Thoracic aorta (tissue), 2 donors: Measurements from ENCODE around the gene NME7. TPM values are rescaled to one million over a fixed set of nuclear protein-coding genes. Genes with fewer than 3 reads are reported as not detected.

ENCODE experiments used
- ATAC-seq: fragments of 150-250 bp; one replicate; pipeline ENCODE4 v1.8.0; 2017; ENCODE audit warnings: low read depth; ENCODE audit not compliant: insufficient number of reproducible peaks, low FRiP score
- DNase-seq: peaks from one replicate; pipeline ENCODE4 v3.0.0-alpha.2; 2020; ENCODE audit warnings: low spot score
- H3K27ac ChIP-seq, 2 donors: fragments of 200-600 bp; sonication (generic); 1 replicate in 1 of 2; 2 replicates in 1 of 2; pipeline ENCODE4 v1.5.1; 2016; ENCODE audit warnings: mild to moderate bottlenecking in 2 of 2, moderate library complexity in 2 of 2
- H3K27me3 ChIP-seq: fragments of 200-600 bp; sonication (generic); replicated peaks from 2 replicates; pipeline ENCODE4 v1.6.0; 2016; ENCODE audit warnings: mild to moderate bottlenecking; ENCODE audit not compliant: insufficient read depth
- H3K36me3 ChIP-seq: fragments of 200-600 bp; sonication (generic); one replicate; pipeline ENCODE4 v1.5.1; 2016
- H3K4me1 ChIP-seq, 2 donors: fragments of 200-600 bp; sonication (generic); 1 replicate in 1 of 2; 2 replicates in 1 of 2; pipeline versions ENCODE4 v1.5.1 to v1.6.0; 2016; ENCODE audit warnings: low read depth in 2 of 2, mild to moderate bottlenecking in 1 of 2; ENCODE audit not compliant: control insufficient read depth in 1 of 2
- H3K4me3 ChIP-seq: fragments of 200-600 bp; sonication (generic); 2 replicates; pipeline ENCODE4 v1.5.1; 2016; ENCODE audit warnings: mild to moderate bottlenecking
- H3K9me3 ChIP-seq: fragments of 200-600 bp; sonication (generic); 2 replicates; pipeline ENCODE4 v1.5.1; 2016
- total RNA-seq, 2 donors: library from RNA; depleted of rRNA; stranded (reverse); fragments of >200 nt; gene quantifications; one replicate each; pipeline versions ENCODE4 v1.1.0 to v1.2.3, GENCODE V29; 2016
- TF ChIP-seq, protein P1 (sequence below): fragments of 200-600 bp; sonication (generic); IDR thresholded peaks from one replicate; pipeline ENCODE4 v1.5.1; 2019; ENCODE audit warnings: antibody characterized with exemption

Gene NME7
- total RNA-seq, 2 donors from 2014 or later: 18.3 to 20.4 TPM

GRCh38 chr1:169122976-169123375, 244.6 kb downstream of the NME7 start:
- ATAC-seq: no peak
- no peaks in the 10 kb centered on the region for H3K9me3 ChIP-seq
- TF ChIP-seq, protein P1, sequence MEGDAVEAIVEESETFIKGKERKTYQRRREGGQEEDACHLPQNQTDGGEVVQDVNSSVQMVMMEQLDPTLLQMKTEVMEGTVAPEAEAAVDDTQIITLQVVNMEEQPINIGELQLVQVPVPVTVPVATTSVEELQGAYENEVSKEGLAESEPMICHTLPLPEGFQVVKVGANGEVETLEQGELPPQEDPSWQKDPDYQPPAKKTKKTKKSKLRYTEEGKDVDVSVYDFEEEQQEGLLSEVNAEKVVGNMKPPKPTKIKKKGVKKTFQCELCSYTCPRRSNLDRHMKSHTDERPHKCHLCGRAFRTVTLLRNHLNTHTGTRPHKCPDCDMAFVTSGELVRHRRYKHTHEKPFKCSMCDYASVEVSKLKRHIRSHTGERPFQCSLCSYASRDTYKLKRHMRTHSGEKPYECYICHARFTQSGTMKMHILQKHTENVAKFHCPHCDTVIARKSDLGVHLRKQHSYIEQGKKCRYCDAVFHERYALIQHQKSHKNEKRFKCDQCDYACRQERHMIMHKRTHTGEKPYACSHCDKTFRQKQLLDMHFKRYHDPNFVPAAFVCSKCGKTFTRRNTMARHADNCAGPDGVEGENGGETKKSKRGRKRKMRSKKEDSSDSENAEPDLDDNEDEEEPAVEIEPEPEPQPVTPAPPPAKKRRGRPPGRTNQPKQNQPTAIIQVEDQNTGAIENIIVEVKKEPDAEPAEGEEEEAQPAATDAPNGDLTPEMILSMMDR: no peak
- no peak overlapping the region for H3K4me3 ChIP-seq
- no peaks in the 10 kb centered on the region for H3K27me3 ChIP-seq
- no peaks in the 10 kb centered on the region for H3K4me1 ChIP-seq
- H3K36me3 ChIP-seq: peaks cover 6% of the 10 kb centered on the region
- H3K27ac ChIP-seq: no peak overlapping the region
- DNase-seq: no peak

GRCh38 chr1:169121146-169121923, 246.3 kb downstream of the NME7 start:
- TF ChIP-seq, protein P1: no peak
- H3K4me3 ChIP-seq: no peak overlapping the region
- ATAC-seq: no peak
- no peak for DNase-seq
- H3K9me3 ChIP-seq: no peaks in the 10 kb centered on the region
- no peaks in the 10 kb centered on the region for H3K4me1 ChIP-seq
- H3K27ac ChIP-seq: no peak overlapping the region
- peaks cover 6% of the 10 kb centered on the region for H3K36me3 ChIP-seq
- H3K27me3 ChIP-seq: no peaks in the 10 kb centered on the region

- no peaks in the 10 kb centered on the region for H3K9me3 ChIP-seq
- DNase-seq (no peak), ATAC-seq (no peak)
- H3K4me1 ChIP-seq: no peaks in the 10 kb centered on the region
- no peaks in the 10 kb centered on the region for H3K36me3 ChIP-seq
- no peak overlapping the region for H3K27ac ChIP-seq
- H3K4me3 ChIP-seq: no peak overlapping the region
- no peaks in the 10 kb centered on the region for H3K27me3 ChIP-seq
- TF ChIP-seq, protein P1: no peak
Observed at GRCh38 chr1:169120066-169120465, 247.5 kb downstream of the NME7 start.

DNA sequence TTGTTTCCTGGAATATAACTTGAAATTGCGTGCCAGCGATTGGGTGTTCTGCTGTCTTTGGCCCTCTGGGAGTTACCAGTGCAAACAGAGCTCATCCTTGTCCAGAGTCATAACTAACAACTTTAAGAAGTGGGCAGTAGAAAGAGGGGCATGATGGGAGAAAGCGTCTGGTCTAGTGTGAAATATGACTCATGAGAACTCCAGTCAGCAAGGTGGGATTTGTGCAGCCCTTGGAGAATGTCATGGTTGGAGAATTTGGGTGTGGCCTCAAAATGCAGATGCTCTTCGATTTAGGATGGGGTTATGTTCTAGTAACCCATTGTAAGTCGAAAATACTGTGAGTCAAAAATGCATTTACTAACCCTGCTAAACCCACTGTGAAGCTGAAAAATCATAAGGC, 248.2 kb downstream of the NME7 start:
- no peak for DNase-seq
- ATAC-seq: no peak
- TF ChIP-seq, protein P1: no peak
- Histone ChIP-seq H3K27me3 (no peaks in the 10 kb centered on the region), H3K4me3 (no peak overlapping the region), H3K4me1 (no peaks in the 10 kb centered on the region), H3K36me3 (no peaks in the 10 kb centered on the region), H3K9me3 (no peaks in the 10 kb centered on the region), H3K27ac (no peak overlapping the region)

- TF ChIP-seq, protein P1: no peak
- H3K27ac ChIP-seq: no peak overlapping the region
- no peaks in the 10 kb centered on the region for H3K27me3 ChIP-seq
- no peaks in the 10 kb centered on the region for H3K9me3 ChIP-seq
- no peaks in the 10 kb centered on the region for H3K36me3 ChIP-seq
- no peak for DNase-seq
- ATAC-seq: no peak
- H3K4me1 ChIP-seq: peaks cover 6 to 7% of the 10 kb centered on the region in 2 donors
- no peak overlapping the region for H3K4me3 ChIP-seq
Observed at GRCh38 chr1:169118227-169118626, 249.4 kb downstream of the NME7 start.
